Panc1 (cell line): Measurements from ENCODE around the gene ACSBG1. TPM values are rescaled to one million over a fixed set of nuclear protein-coding genes. Genes with fewer than 3 reads are reported as not detected.

ENCODE experiments used
- ATAC-seq: fragments of 200-7000 bp; cut with Tn5 transposase; 2 replicates; pipeline ENCODE4 v1.9.1; 2020; ENCODE audit warnings: mild to moderate bottlenecking, moderate library complexity
- BruUV-seq: library from RNA; stranded (reverse); fragments of 400-500 nt; replicated peaks from 2 replicates; lab custom pipeline; 2021; lab: Mats Ljungman, UMichigan
- CTCF ChIA-PET: fragments of 300-600 bp; sonication (Branson Sonifier 250); formaldehyde crosslinking; loops from one replicate; lab custom pipeline; 2022; ENCODE audit warnings: antibody characterized with exemption; lab: Charles Lee
- POLR2A ChIA-PET: fragments of 300-600 bp; sonication (Branson Sonifier 250); formaldehyde crosslinking; loops from one replicate; lab custom pipeline; 2022; ENCODE audit warnings: antibody characterized with exemption; lab: Charles Lee
- DNase-seq: peaks from one replicate; pipeline ENCODE4 v3.0.0-alpha.2; 2010; ENCODE audit warnings: low read depth, low spot score
- H3K27ac ChIP-seq: 2 replicates; pipeline ENCODE4 v1.5.1; 2011; ENCODE audit warnings: mild to moderate bottlenecking, low read length, inconsistent platforms
- H3K27me3 ChIP-seq: fragments of 200-500 bp; sonication (Bioruptor generic); 2 replicates; pipeline ENCODE4 v1.6.0; 2014; ENCODE audit warnings: low read length, inconsistent platforms; ENCODE audit not compliant: control insufficient read depth, insufficient read depth
- H3K36me3 ChIP-seq: fragments of 200-500 bp; sonication (Bioruptor generic); 2 replicates; pipeline ENCODE4 v1.5.1; 2014; ENCODE audit warnings: inconsistent platforms, mild to moderate bottlenecking, low read length, moderate library complexity; ENCODE audit not compliant: control insufficient read depth, insufficient read depth
- H3K4me1 ChIP-seq: 2 replicates; pipeline ENCODE4 v1.5.1; 2011; ENCODE audit warnings: inconsistent platforms, mild to moderate bottlenecking, low read length, moderate library complexity; ENCODE audit not compliant: control insufficient read depth, insufficient read depth
- H3K4me3 ChIP-seq, 2 experiments: 2 replicates each; pipeline ENCODE4 v1.5.1; 2011 to 2012; ENCODE audit warnings: low read depth in 2 of 2, low read length in 2 of 2, mild to moderate bottlenecking in 2 of 2, inconsistent platforms in 1 of 2, moderate library complexity in 1 of 2
- H3K9me3 ChIP-seq: fragments of 200-500 bp; sonication (Bioruptor generic); 2 replicates; pipeline ENCODE4 v1.5.1; 2014; ENCODE audit warnings: low read depth, mild to moderate bottlenecking, inconsistent platforms, low read length, moderate library complexity; ENCODE audit not compliant: control insufficient read depth, insufficient read depth
- POLR2AphosphoS5 ChIP-seq: IDR thresholded peaks from 2 replicates; pipeline ENCODE4 v1.6.1; 2012; ENCODE audit warnings: mild to moderate bottlenecking, low read depth, low read length, moderate library complexity
- SIN3A ChIP-seq: IDR thresholded peaks from 2 replicates; pipeline ENCODE4 v1.6.1; 2012; ENCODE audit warnings: low read depth, mild to moderate bottlenecking, low read length, moderate library complexity, borderline replicate concordance; ENCODE audit not compliant: insufficient read depth
- TCF7L2 ChIP-seq: IDR thresholded peaks from 2 replicates; pipeline ENCODE4 v1.6.1; 2011; ENCODE audit warnings: mild to moderate bottlenecking, low read depth, low read length, inconsistent platforms
- in situ Hi-C: cut with HindIII; loops from 2 replicates; pipeline ENCODE4 v1.10.0; 2016; ENCODE audit warnings: low sequenced_read_pairs, low pct_unique_long_range_greater_than_20kb
- intact Hi-C: fragments of 100-400 bp; cut with micrococcal nuclease; formaldehyde crosslinking; loops from one replicate; pipeline ENCODE4 v1.10.0; 2022; ENCODE audit not compliant: unreplicated experiment
- total RNA-seq: library from RNA; stranded (reverse); gene quantifications from one replicate; pipeline ENCODE4 v1.2.1, GENCODE V29; 2021; ENCODE audit not compliant: unreplicated experiment
- TF ChIP-seq, protein P1 (sequence below), 2 experiments: IDR thresholded peaks; 2 replicates each; pipeline ENCODE4 v1.6.1; 2011 to 2012; ENCODE audit warnings: low read depth in 2 of 2, control low read depth in 1 of 2, low read length in 1 of 2, mild to moderate bottlenecking in 1 of 2, moderate library complexity in 1 of 2; ENCODE audit not compliant: insufficient read depth in 1 of 2
- TF ChIP-seq, protein P2 (sequence below): fragments of 450-650 bp; IDR thresholded peaks from 2 replicates; pipeline ENCODE4 v1.5.1; 2017; ENCODE audit warnings: mild to moderate bottlenecking

ACSBG1 gene
- total RNA-seq, 1 experiment from 2014 or later, result 0.31 TPM

DNA sequence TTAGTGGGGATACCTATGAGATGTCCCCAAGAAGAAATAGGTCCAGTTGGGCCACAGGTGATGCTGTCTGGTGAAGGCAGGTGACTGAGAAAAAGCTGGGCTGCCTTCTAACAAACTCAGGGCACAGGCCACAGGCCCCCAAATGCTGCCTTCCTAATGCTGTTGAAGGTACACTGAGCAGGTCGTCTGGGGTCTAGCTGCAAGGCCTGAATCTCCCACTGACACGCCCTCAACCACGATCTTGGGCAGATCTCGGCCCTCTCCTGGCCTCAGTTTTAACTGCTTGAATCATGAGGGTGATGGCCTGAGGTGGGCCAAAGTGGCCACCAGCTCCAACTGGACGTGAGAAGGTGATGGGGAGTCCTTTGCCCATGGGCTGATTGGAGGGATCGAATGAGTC, 2.1 kb upstream of the ACSBG1 start:
- ChIA-PET POLR2A (interaction anchor here (0.6 kb wide), 1 partner anchor 122 kb away, joined by 8 read pairs; no protein-coding TSS in a partner anchor), CTCF (no interaction called here)
- DNase-seq (no peak), ATAC-seq (no peak)
- H3K36me3 ChIP-seq, result no peaks in the 10 kb centered on the region
- intact Hi-C loops (no loop called here), in situ Hi-C loops (no loop called here)
- H3K4me3 ChIP-seq, result no peak overlapping the region
- no TSS peak for BruUV-seq
- no peaks in the 10 kb centered on the region for H3K9me3 ChIP-seq
- H3K4me1 ChIP-seq, result no peaks in the 10 kb centered on the region
- H3K27ac ChIP-seq, result no peak overlapping the region
- no peaks in the 10 kb centered on the region for H3K27me3 ChIP-seq
- no peak for TF ChIP-seq TCF7L2
- TF ChIP-seq, protein P1, sequence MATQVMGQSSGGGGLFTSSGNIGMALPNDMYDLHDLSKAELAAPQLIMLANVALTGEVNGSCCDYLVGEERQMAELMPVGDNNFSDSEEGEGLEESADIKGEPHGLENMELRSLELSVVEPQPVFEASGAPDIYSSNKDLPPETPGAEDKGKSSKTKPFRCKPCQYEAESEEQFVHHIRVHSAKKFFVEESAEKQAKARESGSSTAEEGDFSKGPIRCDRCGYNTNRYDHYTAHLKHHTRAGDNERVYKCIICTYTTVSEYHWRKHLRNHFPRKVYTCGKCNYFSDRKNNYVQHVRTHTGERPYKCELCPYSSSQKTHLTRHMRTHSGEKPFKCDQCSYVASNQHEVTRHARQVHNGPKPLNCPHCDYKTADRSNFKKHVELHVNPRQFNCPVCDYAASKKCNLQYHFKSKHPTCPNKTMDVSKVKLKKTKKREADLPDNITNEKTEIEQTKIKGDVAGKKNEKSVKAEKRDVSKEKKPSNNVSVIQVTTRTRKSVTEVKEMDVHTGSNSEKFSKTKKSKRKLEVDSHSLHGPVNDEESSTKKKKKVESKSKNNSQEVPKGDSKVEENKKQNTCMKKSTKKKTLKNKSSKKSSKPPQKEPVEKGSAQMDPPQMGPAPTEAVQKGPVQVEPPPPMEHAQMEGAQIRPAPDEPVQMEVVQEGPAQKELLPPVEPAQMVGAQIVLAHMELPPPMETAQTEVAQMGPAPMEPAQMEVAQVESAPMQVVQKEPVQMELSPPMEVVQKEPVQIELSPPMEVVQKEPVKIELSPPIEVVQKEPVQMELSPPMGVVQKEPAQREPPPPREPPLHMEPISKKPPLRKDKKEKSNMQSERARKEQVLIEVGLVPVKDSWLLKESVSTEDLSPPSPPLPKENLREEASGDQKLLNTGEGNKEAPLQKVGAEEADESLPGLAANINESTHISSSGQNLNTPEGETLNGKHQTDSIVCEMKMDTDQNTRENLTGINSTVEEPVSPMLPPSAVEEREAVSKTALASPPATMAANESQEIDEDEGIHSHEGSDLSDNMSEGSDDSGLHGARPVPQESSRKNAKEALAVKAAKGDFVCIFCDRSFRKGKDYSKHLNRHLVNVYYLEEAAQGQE (IDR thresholded peaks at IDR 0.05; ENCODE audit: insufficient read depth in 1 of 2, low read depth in 2 of 2, low read length in 1 of 2), result no peak
- TF ChIP-seq, protein P2, sequence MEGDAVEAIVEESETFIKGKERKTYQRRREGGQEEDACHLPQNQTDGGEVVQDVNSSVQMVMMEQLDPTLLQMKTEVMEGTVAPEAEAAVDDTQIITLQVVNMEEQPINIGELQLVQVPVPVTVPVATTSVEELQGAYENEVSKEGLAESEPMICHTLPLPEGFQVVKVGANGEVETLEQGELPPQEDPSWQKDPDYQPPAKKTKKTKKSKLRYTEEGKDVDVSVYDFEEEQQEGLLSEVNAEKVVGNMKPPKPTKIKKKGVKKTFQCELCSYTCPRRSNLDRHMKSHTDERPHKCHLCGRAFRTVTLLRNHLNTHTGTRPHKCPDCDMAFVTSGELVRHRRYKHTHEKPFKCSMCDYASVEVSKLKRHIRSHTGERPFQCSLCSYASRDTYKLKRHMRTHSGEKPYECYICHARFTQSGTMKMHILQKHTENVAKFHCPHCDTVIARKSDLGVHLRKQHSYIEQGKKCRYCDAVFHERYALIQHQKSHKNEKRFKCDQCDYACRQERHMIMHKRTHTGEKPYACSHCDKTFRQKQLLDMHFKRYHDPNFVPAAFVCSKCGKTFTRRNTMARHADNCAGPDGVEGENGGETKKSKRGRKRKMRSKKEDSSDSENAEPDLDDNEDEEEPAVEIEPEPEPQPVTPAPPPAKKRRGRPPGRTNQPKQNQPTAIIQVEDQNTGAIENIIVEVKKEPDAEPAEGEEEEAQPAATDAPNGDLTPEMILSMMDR, result no peak
- no peak for TF ChIP-seq SIN3A
- no peak for TF ChIP-seq POLR2AphosphoS5

DNA sequence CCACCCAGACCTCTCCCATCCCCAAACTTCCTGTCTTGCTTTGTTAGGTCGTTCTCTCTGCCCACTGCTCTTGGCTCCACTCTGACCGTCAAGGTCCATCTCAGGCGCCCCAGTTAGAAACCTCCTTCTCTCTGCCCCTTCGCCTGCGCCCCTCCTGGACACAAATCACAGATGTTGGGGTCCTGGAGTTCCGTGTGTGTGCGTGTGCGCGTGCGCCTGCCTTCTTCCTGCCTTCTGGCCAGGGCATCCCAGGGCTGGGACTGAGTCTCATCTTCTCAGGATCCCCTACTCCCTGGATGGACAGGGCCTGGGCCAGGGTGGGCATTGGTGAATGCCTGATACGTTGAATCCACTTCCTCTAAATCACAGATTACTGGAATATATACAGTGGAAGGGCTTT, 869 bp downstream of the ACSBG1 start:
- H3K36me3 ChIP-seq, result no peaks in the 10 kb centered on the region
- no peaks in the 10 kb centered on the region for H3K27me3 ChIP-seq
- TF ChIP-seq, protein P1 (IDR thresholded peaks at IDR 0.05; ENCODE audit: insufficient read depth in 1 of 2, low read depth in 2 of 2, low read length in 1 of 2), result no peak
- H3K4me1 ChIP-seq, result no peaks in the 10 kb centered on the region
- POLR2A ChIA-PET, result no interaction called here
- in situ Hi-C loops (no loop called here), intact Hi-C loops (no loop called here)
- no TSS peak for BruUV-seq
- no peaks in the 10 kb centered on the region for H3K9me3 ChIP-seq
- CTCF ChIA-PET, result no interaction called here
- H3K4me3 ChIP-seq, result no peak overlapping the region
- ATAC-seq (no peak), DNase-seq (no peak)
- no peak overlapping the region for H3K27ac ChIP-seq
